Stimulated activated CD8-positive, alpha-beta memory T cell treated with anti-CD3 and anti-CD28 coated beads, Interleukin-2, amount 100 ng/mL, for 1 hour (primary cell): ENCODE data around the gene USP32.

Source experiments
- DNase-seq, 2 donors: peaks; one replicate each; pipeline ENCODE4 v3.0.0-alpha.2; 2020; ENCODE audit warnings: low read depth in 2 of 2

USP32 gene

GRCh38 chr17:60297760-60298401 is 94.1 kb downstream of the USP32 start:
- no peak for DNase-seq

GRCh38 chr17:60296177-60296576 is 95.8 kb downstream of the USP32 start:
- no peak for DNase-seq

GRCh38 chr17:60293580-60294335 is 98.2 kb downstream of the USP32 start:
- DNase-seq = no peak

GRCh38 chr17:60292697-60293096 is 99.2 kb downstream of the USP32 start:
- no peak for DNase-seq

GRCh38 chr17:60284709-60285108 is 107.2 kb downstream of the USP32 start:
- DNase-seq = no peak

- DNase-seq = no peak
Observed at GRCh38 chr17:60283816-60284215, 108.1 kb downstream of the USP32 start.

- no peak for DNase-seq
Observed at GRCh38 chr17:60280673-60281072, 111.3 kb downstream of the USP32 start.

- DNase-seq = no peak
Observed at GRCh38 chr17:60278237-60278636, 113.7 kb downstream of the USP32 start.

GRCh38 chr17:60277258-60277657 is 114.7 kb downstream of the USP32 start:
- DNase-seq = no peak

GRCh38 chr17:60269417-60269816 is 122.5 kb downstream of the USP32 start:
- no peak for DNase-seq

GRCh38 chr17:60260540-60260939 is 131.4 kb downstream of the USP32 start:
- DNase-seq = no peak

GRCh38 chr17:60258313-60258712 is 133.6 kb downstream of the USP32 start:
- no peak for DNase-seq

- DNase-seq = no peak
Observed at GRCh38 chr17:60256174-60256573, 135.8 kb downstream of the USP32 start.

GRCh38 chr17:60253048-60253447 is 138.9 kb downstream of the USP32 start:
- no peak for DNase-seq

- DNase-seq = no peak
Observed at GRCh38 chr17:60252459-60252858, 139.5 kb downstream of the USP32 start.

- no peak for DNase-seq
Observed at GRCh38 chr17:60249290-60249826, 142.6 kb downstream of the USP32 start.

- no peak for DNase-seq
Observed at GRCh38 chr17:60248618-60249289, 143.2 kb downstream of the USP32 start.

- no peak for DNase-seq
Observed at GRCh38 chr17:60247836-60248461, 144.0 kb downstream of the USP32 start.

GRCh38 chr17:60244656-60245055 is 147.3 kb downstream of the USP32 start:
- no peak for DNase-seq

- no peak for DNase-seq
Observed at GRCh38 chr17:60240290-60240689, 151.6 kb downstream of the USP32 start.

- DNase-seq = no peak
Observed at GRCh38 chr17:60231691-60232090, 160.2 kb downstream of the USP32 start.

GRCh38 chr17:60231234-60231633 is 160.7 kb downstream of the USP32 start:
- no peak for DNase-seq
